CD4-positive, alpha-beta T cell treated with Interleukin-15 for 4 hours (primary cell): ENCODE data around the gene ATF2.
"Not testable (repeated sequence)": the region's sequence is repeated elsewhere in the genome, so short reads cannot be mapped to it uniquely, and the experiment has no call there.

Source experiments
- DNase-seq: peaks from one replicate; pipeline ENCODE4 v3.0.0-alpha.2; 2020; ENCODE audit warnings: low spot score

Gene ATF2

DNA sequence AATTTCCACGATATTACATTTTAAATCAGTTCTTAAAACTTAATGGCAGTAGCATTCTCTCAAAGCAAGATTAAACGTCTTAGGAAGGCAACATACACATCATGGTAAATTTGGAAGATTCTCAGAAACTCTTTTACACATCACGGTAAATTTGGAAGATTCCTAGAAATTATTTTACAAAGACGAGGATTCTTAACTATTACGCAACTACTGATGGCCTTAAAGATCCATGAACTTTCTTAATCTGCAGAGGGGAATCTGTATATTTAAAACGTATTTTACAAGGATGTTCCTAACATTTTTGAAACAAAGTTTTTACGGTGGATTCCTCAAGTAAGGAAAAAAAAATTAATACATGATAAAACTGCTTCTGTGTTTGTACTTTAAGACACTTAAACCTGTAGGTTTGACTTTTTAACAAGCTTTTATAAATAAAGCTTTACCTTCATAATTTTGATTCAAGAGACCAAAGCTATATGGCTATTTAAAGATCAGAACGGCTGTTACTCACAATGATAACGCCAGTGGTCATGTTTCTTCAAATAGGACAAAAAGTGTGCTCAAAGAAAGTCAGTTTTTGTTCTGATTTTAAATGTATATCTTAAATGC, 1.7 kb downstream of the ATF2 start:
- DNase-seq = no peak

DNA sequence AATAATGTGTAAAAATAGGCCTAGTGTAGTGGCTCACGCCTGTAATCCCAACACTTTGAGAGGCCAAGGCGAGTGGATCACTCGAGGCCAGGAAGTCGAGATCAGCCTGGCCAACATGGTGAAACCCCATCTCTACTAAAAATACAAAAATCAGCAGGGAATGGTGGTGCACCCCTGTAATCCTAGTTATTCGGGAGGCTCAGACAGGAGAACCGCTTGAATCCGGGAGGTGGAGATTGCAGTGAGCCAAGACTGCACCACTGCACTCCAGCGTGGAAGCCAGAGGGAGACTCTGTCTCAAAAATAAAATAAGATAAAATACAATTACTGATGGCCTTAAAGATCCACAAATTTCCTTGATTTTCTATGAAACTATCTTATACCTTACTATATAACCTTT, 3.8 kb downstream of the ATF2 start:
- no peak for DNase-seq

DNA sequence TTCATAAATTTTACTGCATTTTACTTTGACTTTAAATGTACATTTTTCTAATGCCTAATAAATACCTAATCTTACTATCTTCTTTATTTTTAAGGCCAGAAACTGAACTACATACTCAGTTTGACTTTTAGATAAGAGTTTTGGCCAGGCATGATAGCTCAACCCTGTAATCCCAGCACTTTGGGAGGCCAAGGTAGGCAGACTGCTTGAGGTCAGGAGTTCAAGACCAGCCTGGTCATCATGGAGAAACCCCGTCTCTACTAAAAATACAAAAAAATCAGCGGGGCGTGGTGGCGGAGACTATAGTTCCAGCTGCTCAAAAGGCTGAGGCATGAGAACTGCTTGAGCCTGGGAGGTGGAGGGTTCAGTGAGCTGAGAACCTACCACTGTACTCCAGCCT, 9.1 kb downstream of the ATF2 start:
- no peak for DNase-seq

DNA sequence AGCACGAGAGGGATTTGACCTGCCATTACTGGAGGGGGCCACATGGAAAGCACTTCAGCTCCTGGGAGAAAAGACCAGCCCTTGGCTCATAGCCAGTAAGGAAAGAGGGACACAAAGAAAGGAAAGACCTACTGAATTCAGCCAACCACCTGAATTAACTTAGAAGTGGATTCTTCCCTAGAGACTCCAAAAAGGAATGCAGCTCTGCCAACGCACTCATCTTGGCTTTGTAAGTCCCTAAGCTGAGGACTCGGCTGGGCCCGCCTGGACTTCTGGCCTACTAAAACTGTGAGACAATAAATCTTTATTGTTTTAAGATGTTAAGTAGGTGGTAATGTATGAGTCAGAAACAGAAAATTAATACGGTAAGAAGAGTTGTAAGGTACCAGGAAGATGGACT, 11.5 kb downstream of the ATF2 start:
- DNase-seq = no peak

DNA sequence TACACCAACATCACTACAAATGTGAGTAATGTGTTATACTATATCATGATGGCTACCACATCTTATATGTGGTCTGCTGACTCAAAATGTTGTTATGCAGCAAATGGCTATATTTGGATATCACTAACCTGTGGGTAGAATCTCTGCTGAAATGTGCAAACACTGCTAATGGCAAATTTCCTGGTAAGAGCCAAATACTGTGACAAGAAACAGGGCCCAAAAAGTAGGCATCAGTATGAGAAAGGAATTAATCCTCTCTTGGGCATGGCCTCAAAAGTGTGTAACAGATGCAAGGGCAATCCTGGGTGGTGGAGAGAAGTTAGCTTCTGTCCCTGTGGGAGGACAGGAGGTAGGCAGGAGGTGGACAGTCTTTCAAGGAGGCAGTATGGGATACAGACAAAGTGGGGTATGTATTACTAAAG, 13.3 kb downstream of the ATF2 start:
- peak; percentile 18 for DNase-seq

DNA sequence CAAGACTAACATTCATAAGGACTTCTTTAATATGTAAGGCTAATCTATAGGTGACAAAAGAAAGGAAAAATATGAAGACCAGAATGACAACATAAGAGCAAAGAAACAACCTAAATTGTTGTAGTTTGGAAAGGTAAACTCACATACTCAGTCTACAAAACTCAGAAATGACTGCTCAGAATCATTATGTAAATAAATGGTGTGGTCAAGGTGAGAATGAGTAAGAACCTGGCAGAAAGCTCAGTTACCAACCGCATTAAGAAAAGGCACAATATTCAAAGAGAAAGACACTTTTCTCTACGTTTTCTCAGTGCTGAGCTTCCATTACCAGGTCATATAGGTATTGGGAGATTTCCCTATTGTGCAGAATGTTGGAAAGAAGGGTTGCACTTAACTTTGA, 15.8 kb downstream of the ATF2 start:
- no peak for DNase-seq

DNA sequence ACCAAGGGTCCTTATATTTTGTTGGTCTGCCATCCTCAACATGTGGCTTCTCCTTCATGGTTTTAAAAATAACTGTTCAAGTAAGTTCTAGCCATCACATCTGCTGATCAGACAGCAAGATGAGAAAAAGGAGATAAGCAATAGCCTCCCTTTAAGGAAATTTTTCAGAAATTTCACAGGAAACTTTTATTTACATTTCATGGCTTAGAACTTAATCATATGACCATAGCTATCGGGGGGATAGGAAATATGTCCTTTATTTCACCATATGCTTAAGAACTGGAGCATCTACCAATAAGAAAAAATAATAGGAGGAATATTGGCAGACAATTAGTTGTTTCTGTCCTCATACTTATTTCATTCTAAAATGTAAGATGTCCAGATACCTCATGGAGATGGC, 16.2 kb downstream of the ATF2 start:
- DNase-seq = no peak

DNA sequence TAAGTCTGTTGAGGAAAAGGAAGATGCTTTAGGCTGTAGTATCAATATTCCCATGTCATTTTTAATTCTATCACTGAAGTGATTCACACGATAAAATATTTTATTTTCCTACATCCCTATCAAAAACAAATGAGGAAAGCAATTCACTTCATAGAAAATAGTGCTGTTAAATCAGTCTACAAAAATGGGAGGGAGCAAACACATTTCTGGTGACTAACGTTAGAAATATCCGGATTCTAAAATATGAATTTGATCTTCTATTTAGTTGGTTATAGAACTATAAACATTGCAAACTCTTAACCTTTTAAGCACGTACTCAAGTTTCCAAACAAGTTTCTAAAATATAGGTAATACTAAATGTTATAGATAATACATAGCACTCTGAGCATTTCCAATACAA, 20.8 kb downstream of the ATF2 start:
- no peak for DNase-seq

DNA sequence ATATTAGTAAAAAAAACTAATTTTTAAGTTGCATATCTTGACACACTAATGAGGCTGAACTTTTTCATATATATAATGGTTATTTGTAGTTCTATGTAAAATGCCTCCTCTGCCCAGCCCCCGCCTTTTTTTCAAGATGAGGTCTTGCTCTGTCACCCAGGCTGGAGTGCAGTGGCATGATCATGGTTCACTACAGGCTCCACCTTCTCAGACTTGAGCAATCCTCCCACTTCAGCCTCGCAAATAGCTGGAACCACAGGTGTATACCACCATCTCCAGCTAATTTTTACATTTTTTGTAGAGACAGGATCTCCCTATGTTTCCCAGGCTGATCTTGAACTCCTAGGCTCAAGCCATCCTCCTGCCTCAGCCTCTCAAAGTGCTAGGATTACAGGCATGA, 24.3 kb downstream of the ATF2 start:
- DNase-seq = no peak

DNA sequence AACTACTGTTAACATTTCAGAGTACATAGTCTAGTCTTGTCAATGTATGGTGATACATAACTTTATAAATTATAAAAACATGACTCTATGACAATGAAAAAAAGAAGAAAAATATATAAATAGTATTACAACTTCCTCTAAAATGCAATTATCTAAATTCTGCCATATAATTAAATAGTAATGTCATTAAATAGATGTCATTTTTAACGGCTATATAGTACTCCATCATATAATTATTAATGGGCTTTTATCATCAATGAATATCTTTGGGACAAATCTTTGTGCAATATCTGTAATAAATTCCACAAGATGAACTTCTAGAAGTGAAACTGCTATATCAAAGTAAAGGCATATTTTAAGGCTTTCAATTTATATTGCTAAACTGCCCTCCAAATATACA, 24.8 kb downstream of the ATF2 start:
- DNase-seq = no peak

DNA sequence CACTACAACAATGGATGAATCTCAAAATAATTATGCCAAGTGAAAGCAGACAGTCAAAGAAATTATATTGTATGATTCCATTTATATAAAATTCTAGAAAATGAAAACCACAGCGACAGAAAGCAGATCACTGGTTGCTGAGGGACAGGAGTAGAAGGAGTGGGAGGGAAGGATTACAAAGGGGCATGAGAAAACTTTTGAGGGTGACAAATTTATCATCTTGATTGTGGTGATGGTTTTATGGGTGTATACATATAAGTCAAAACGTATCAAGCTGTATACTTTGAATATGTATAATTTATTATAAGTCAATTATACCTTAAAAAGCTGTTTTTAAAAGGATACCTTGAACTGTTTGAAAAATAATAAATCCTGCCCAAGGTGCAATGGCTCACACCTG, 27.7 kb downstream of the ATF2 start:
- no peak for DNase-seq

DNA sequence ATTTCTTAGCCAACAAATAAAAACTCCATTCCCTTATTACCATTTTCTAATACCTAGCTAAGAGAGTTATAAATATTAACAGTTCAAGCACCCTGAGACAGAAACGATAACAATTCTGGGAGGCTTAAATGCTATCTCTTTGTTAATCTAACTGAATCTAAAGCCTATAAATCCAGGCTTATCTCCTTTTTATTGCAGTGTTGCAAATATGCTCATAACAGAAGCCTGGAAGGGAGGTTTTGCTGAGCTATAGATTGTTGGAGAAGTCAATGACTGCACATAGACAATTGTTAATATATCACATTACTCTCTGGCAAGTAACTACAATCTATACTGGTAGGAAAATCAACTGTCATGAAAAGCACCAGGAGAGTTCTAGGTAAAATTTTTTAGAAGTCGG, 30.2 kb downstream of the ATF2 start:
- no peak for DNase-seq

DNA sequence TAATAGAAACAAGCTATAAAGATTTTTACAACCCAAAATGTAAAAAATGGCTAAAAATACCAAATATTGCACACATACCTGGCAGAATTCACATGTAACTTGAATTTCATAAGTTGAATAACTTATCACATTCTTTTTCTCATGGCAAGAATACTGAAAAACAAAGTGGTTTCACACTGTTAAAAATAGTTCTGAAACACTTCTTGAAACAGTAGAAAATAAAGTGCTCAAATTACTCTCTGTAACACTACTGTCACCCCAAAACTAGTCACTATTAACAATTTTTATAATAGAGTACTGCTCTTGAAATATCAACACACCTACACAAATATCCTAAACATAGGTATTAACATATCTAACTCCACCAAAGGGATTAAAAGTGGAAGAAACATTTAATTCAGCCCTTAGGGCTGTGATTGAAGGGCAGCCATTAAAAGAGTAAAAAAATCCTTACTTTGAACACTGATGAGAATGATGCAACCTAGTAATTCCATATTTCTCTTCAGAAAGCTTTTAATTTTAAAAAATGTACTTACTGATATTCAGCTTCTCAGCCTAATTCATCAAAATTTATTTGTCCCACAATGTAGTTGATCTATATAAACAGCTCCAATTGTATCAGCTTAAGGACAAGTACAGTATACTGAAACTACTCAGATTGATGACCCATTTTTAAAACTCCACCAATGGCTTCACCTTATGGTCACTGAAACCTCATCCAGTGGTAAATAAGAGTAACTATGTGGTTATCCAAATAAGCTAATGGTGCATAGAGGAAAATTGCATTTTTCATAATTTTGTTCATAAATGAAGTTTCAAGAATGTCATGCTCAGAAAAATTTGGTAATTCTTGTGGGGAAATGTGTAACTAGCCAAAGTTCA, 31.4 kb downstream of the ATF2 start:
- DNase-seq = no peak

DNA sequence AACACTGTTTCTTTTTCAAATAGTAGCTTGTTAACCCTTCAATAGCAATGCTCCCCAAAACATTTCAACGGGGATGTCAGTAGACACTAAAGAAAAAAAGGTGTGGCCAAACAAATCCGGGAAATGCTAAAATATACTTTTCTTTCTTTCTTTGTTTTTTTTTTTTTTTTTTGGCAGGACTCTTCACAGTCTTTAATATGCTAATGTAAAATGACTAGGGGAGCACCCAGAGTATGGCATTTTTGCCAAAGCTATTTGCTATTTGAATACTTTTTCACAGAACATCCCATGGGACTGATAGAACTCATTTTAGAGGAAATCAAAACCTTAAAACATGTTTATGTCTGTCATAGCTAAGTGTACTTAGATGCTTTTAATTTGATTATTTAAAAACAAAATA, 32.1 kb downstream of the ATF2 start:
- DNase-seq = no peak

DNA sequence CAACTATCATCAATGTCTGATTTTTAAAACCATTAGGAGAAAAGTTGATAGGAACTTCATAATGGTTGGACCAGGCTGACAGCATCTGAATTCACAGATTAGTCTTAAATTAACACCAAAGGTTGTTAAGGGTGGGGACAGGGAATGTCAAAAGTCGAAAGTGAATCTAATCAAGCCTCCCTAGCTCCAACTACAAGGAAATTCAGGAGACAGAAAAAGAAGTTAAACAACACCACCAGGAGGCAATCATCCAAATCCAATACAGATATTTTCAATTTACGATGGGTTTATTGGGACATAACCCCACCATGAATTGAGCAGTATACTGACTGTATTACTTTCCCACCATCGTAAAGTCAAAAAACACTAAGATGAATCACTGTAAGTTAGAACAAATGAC, 32.8 kb downstream of the ATF2 start:
- DNase-seq = no peak

DNA sequence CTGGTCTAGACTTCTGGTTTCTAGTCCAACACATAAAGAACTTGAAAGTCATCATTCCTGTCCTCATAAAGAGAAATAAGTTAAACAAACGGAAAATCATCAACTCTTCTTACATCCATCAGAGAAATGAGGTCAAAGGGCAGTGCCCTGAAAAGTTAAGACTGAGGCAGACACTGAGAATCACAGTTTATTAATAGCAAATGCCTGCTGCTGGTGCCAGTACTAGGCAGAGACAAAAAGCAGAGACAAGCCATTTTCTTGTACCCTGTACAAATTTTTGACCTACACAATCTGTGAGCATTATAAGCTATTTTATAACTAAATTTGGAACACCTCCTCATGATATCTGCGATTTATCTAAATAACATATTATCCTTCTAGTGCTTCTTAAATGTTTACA, 36.8 kb downstream of the ATF2 start:
- no peak for DNase-seq

DNA sequence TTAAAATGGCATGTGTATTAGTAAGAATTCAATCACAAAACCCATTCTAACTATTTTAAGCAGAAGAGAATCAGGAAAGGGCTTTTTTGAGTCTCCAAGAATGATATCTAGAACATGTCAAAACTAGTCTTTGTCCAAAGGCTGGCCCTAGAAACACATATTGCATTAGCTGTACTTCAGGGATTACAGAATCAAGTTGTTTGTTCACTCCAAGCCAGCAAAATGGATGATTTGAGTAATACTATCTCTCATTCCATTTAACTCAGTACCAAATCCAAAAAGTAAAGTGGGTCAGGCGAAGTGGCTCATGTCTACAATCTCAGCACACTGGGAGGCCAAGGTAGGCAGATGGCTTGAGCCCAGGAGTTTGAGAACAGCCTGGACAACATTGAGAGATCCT, 41.3 kb downstream of the ATF2 start:
- no peak for DNase-seq

DNA sequence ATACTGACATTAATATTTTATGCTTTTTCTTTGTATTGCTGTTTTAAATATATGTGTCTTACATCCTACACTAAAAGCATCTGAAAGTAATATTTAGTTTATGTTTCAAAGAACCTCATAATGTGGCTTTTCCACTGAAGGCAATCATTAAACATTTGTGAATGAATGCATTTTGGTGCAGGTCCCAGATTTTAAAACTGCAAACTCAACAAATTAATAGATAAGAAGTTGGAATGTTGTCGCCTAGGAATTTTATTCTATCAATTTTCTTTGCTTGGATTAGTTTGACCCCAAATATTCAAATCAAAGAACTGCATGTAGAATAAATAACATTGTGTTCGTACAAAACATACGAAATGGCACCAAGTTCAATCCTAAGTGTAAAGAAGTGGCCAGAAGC, 44.7 kb downstream of the ATF2 start:
- DNase-seq = no peak

DNA sequence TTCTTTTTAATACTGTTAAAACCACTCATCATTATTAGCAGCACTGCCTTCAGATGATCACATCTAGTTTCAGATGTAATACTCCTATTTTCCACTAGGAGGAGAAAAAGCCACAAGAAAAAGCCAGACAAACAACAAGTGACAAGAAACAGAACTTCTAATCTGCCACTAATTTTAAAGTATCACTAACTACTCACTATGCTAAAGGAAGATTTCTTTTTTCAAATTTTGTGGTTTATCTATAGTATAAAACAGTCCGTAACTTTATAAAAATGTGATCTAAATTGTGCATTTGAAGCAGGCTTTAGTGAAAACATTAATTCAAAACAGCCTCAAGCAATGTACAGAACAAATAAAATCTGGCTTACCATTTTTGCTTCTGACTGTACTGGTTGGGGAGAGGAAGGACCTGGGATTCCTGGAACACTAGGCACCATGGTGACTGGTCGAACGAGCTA, 56.8 kb downstream of the ATF2 start:
- DNase-seq = peak; percentile 61

DNA sequence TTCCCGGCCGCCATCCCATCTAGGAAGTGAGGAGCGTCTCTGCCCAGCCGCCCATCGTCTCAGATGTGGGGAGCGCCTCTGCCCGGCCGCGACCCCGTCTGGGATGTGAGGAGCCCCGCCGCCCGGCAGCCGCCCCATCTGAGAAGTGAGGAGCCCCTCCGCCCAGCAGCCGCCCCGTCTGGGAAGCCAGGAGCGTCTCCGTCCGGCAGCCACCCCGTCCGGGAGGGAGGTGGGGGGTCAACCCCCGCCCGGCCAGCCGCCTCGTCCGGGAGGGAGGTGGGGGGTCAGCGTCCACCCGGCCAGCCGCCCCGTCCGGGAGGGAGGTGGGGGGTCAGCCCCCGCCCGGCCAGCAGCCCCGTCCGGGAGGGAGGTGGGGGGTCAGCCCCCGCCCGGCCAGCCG, 59.9 kb downstream of the ATF2 start:
- DNase-seq = not testable (repeated sequence)

DNA sequence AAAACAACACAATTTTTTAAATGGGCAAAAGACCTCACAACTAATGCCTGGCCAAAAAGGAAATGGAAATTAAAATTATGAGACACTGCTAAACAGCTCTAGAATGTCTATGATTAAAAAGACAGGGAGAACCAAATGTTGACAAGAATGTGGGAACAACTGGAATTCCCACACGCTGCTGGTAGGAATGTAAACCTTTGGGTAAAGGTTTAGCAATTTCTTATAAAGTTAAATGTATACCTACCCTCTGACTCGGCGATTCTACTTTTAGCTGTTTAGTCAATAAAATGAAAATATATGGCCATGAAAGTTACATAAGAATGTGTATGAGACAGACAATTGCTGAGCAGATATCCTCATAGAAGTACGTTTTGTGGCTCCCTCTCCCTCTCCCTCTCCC, 60.9 kb downstream of the ATF2 start:
- no peak for DNase-seq

DNA sequence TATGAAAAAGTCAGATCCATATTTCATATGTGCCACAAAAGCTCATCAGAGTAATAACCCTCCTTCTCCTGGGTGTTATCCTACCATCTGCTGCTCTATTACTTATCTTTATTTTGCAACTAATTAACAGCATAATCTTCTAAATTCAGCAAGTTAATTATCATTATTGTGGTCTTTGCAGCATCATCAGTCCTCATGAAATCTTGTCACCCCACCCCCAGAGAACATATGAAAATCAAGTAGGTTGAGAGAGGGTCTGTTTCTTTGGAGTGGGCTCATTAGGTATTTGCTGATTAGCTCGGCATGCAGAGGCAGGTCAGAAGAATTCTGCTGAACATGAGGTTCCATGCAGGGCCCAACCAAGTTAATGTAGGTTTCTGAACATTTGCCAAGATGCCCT, 64.8 kb downstream of the ATF2 start:
- DNase-seq = no peak

DNA sequence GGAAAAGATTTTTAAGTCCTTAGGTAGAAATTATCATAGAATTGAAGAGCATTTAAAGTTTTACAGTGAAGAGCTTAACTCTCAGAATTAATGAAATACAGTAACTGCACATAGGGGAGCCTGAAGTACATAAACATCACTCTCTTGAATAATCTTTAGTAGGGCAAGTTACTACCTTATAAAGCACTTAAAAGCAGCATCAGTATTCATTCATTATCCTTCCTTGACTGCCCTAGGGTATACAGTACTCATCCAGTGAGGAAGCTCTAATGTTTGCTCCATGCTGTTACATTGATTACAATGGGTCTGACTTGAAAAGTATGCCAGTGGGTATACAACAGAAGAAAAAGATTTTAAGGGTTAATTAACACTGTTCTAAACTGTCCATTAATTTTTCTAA, 66.5 kb downstream of the ATF2 start:
- no peak for DNase-seq

DNA sequence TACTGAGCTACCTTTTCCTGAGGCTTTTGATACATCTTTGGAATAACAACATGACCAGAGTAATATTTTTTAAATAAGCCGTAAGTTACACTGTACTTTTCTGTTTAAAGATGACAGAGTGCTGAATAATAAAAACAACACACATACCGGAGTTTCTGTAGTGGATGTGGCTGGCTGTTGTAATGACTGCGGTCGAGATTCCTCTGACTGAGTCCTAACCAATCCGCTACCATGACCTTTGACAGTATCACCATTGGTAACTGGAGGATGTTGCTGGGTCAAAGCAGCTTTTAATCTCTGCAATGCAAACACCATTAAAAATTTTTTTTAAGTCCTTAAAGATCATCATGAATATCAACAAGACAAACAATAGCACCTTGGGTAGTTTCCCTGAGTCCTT, 70.7 kb downstream of the ATF2 start:
- no peak for DNase-seq
